Spleen (tissue), 11 donors: ENCODE measurements around the gene HHLA2. TPM values are rescaled to one million over a fixed set of nuclear protein-coding genes. Genes with fewer than 3 reads are reported as not detected.

Experiments used
- DNase-seq: peaks from one replicate; pipeline ENCODE4 v3.0.0-alpha.2; 2020
- H3K27ac ChIP-seq, 8 donors: fragments of 200-600 bp; sonication (generic) in 7 of 8; 1 replicate in 4 of 8; 2 replicates in 4 of 8; pipeline versions ENCODE4 v1.5.0 to v1.8.0; 2016 to 2021; ENCODE audit warnings: inconsistent platforms in 4 of 8, mild to moderate bottlenecking in 4 of 8, moderate library complexity in 1 of 8
- H3K27me3 ChIP-seq, 7 donors: fragments of 200-600 bp; sonication (generic) in 6 of 7; replicated peaks in 1 of 7; 1 replicate in 4 of 7; 2 replicates in 3 of 7; pipeline versions ENCODE4 v1.5.0 to v1.8.0; 2016 to 2021; ENCODE audit warnings: inconsistent platforms in 3 of 7, mild to moderate bottlenecking in 1 of 7
- H3K36me3 ChIP-seq, 6 donors: fragments of 200-600 bp; sonication (generic) in 5 of 6; 1 replicate in 4 of 6; 2 replicates in 2 of 6; pipeline versions ENCODE4 v1.5.0 to v1.8.0; 2016 to 2021; ENCODE audit warnings: inconsistent platforms in 2 of 6
- H3K4me1 ChIP-seq, 6 donors: fragments of 200-600 bp; sonication (generic) in 5 of 6; 1 replicate in 3 of 6; 2 replicates in 3 of 6; pipeline versions ENCODE4 v1.5.0 to v1.8.0; 2016 to 2021; ENCODE audit warnings: inconsistent platforms in 3 of 6
- H3K4me3 ChIP-seq, 8 donors: fragments of 200-600 bp; sonication (generic) in 7 of 8; 1 replicate in 4 of 8; 2 replicates in 4 of 8; pipeline versions ENCODE4 v1.5.0 to v1.8.0; 2016 to 2021; ENCODE audit warnings: inconsistent platforms in 4 of 8, mild to moderate bottlenecking in 4 of 8, moderate library complexity in 2 of 8
- H3K9me3 ChIP-seq, 8 donors: fragments of 200-600 bp; sonication (generic) in 7 of 8; 1 replicate in 4 of 8; 2 replicates in 4 of 8; pipeline versions ENCODE4 v1.5.0 to v1.8.0; 2016 to 2021; ENCODE audit warnings: inconsistent platforms in 4 of 8
- CTCF ChIP-seq, 11 experiments: fragments of 200-600 bp in 7 of 11; fragments of 450-650 bp in 4 of 11; sonication (generic) in 4 of 11; IDR thresholded peaks in 8 of 11; conservative IDR thresholded peaks in 3 of 11; 1 replicate in 7 of 11; 2 replicates in 4 of 11; pipeline versions ENCODE4 v1.4.0 to v1.8.0; 2016 to 2021; ENCODE audit warnings: antibody characterized with exemption in 11 of 11, inconsistent platforms in 4 of 11, mild to moderate bottlenecking in 1 of 11
- POLR2A ChIP-seq, 3 donors: fragments of 450-650 bp; IDR thresholded peaks; one replicate each; pipeline ENCODE4 v1.5.1; 2017; ENCODE audit warnings: antibody characterized with exemption in 3 of 3, mild to moderate bottlenecking in 1 of 3
- POLR2AphosphoS5 ChIP-seq, 3 donors: sonication (generic); formaldehyde crosslinking; IDR thresholded peaks; one replicate each; pipeline ENCODE4 v1.5.1; 2017; ENCODE audit warnings: antibody characterized with exemption in 3 of 3
- WGBS, 5 donors: extraction: QIAGEN DNeasy Blood & Tissue Kit in 3 of 5; methylation state at CpG; one replicate each; pipeline versions ENCODE4 v1.1.5 to v1.1.7; 2013 to 2018; 5-methylcytosine and 5-hydroxymethylcytosine counted together
- intact Hi-C: fragments of 100-400 bp; cut with DNase I; formaldehyde crosslinking; loops from one replicate; pipeline ENCODE4 v1.15.0; 2023; ENCODE audit warnings: low total_unique reads
- polyA plus RNA-seq, 3 donors: library from polyadenylated mRNA; stranded (reverse); fragments of 200-250 nt; gene quantifications; one replicate each; pipeline ENCODE4 v1.2.1, GENCODE V29; 2013
- total RNA-seq, 7 donors: library from RNA; depleted of rRNA in 3 of 7; stranded (reverse); fragments of >200 nt in 3 of 7; fragmentation: NEBNext Ultra II Directional in 4 of 7; extraction: Animal tissue kit (Norgen Biotek cat#: 25700) in 4 of 7; gene quantifications; one replicate each; pipeline versions ENCODE4 v1.1.0 to v1.2.1, GENCODE V29; 2016 to 2021
- donor health status: healthy with polysubstance abuse.
- donor health status: DM: no; HTN: no; CAD: no; lungs with moderate emphysema.
- donor health status: DM: no; HTN: no; CAD: no.
- donor health status: Bipolar disorder and iron deficiency.
- donor health status: healthy.
- donor health status: DM: no; HTN: no; CAD: no.
- donor health status: DM: yes; HTN: yes; CAD: no.

HHLA2 gene
- total and polyA plus RNA-seq, 10 donors, result 0.09 to 0.43 (median 0.18) TPM; not detected in 4

GRCh38 chr3:108380128-108380795, 83.9 kb downstream of the HHLA2 start:
- Histone ChIP-seq H3K4me3 (no peak overlapping the region), H3K27ac (no peak overlapping the region), H3K36me3 (no peaks in the 10 kb centered on the region), H3K9me3 (peaks cover 0 to 2% (median 0%) of the 10 kb centered on the region in 8 donors), H3K4me1 (no peaks in the 10 kb centered on the region), H3K27me3 (no peaks in the 10 kb centered on the region)
- intact Hi-C loops, result no loop called here
- 86 to 96% (median 89%) methylated on average over 7 of the region's 7 CpGs for WGBS, 5 donors
- no peak for DNase-seq
- TF ChIP-seq POLR2A (IDR thresholded peaks at IDR 0.05) (no peak), POLR2AphosphoS5 (IDR thresholded peaks at IDR 0.05) (no peak), CTCF (IDR thresholded peaks at IDR 0.05 in 8 of 11, conservative IDR thresholded peaks at IDR 0.05 in 3 of 11) (no peak)

GRCh38 chr3:108381529-108382140, 85.3 kb downstream of the HHLA2 start:
- TF ChIP-seq POLR2A (IDR thresholded peaks at IDR 0.05) (no peak), CTCF (IDR thresholded peaks at IDR 0.05 in 8 of 11, conservative IDR thresholded peaks at IDR 0.05 in 3 of 11) (no peak), POLR2AphosphoS5 (IDR thresholded peaks at IDR 0.05) (no peak)
- intact Hi-C loops, result no loop called here

GRCh38 chr3:108383306-108383705, 87.0 kb downstream of the HHLA2 start:
- no peak overlapping the region for H3K27ac ChIP-seq
- peaks cover 0 to 2% (median 0%) of the 10 kb centered on the region in 8 donors for H3K9me3 ChIP-seq
- intact Hi-C loops, result no loop called here
- H3K4me3 ChIP-seq, result no peak overlapping the region
- no peaks in the 10 kb centered on the region for H3K36me3 ChIP-seq
- DNase-seq, result no peak
- no peaks in the 10 kb centered on the region for H3K27me3 ChIP-seq
- H3K4me1 ChIP-seq, result peaks cover 0 to 6% (median 0%) of the 10 kb centered on the region in 6 donors
- TF ChIP-seq POLR2A (IDR thresholded peaks at IDR 0.05) (no peak), POLR2AphosphoS5 (IDR thresholded peaks at IDR 0.05) (no peak), CTCF (IDR thresholded peaks at IDR 0.05 in 8 of 11, conservative IDR thresholded peaks at IDR 0.05 in 3 of 11) (no peak)

More at GRCh38 chr3:108381529-108382140, 85.3 kb downstream of the HHLA2 start:
- Histone ChIP-seq H3K27ac (no peak overlapping the region), H3K27me3 (no peaks in the 10 kb centered on the region), H3K4me1 (no peaks in the 10 kb centered on the region), H3K4me3 (no peak overlapping the region), H3K36me3 (no peaks in the 10 kb centered on the region), H3K9me3 (peaks cover 0 to 2% (median 0%) of the 10 kb centered on the region in 8 donors)
- 61 to 74% (median 65%) methylated on average over 3 of the region's 3 CpGs for WGBS, 5 donors
- no peak for DNase-seq

GRCh38 chr3:108387063-108387462, 90.7 kb downstream of the HHLA2 start:
- H3K27me3 ChIP-seq, result no peaks in the 10 kb centered on the region
- no peaks in the 10 kb centered on the region for H3K36me3 ChIP-seq
- no peak for TF ChIP-seq POLR2A (IDR thresholded peaks at IDR 0.05)
- TF ChIP-seq CTCF (IDR thresholded peaks at IDR 0.05 in 8 of 11, conservative IDR thresholded peaks at IDR 0.05 in 3 of 11), result no peak
- no peak for TF ChIP-seq POLR2AphosphoS5 (IDR thresholded peaks at IDR 0.05)
- H3K4me3 ChIP-seq, result no peak overlapping the region
- no peak for DNase-seq
- 67 to 93% (median 81%) methylated on average over 1 of the region's 1 CpG for WGBS, 5 donors
- no peaks in the 10 kb centered on the region for H3K9me3 ChIP-seq
- intact Hi-C loops, result no loop called here
- peaks cover 0 to 8% (median 0%) of the 10 kb centered on the region in 6 donors for H3K4me1 ChIP-seq
- H3K27ac ChIP-seq, result no peak overlapping the region
